K562 (cell line): ENCODE results near the gene CYP11A1. TPM values are rescaled to one million over a fixed set of nuclear protein-coding genes. Genes with fewer than 3 reads are reported as not detected.

Experiments
- EZH2 ChIP-seq: IDR thresholded peaks from 2 replicates; pipeline ENCODE4 v1.6.1; 2012; ENCODE audit warnings: low read depth, mild to moderate bottlenecking, inconsistent platforms, low read length, borderline replicate concordance
- MTF1 ChIP-seq: fragments of 250-450 bp; sonication (Bioruptor Pico); IDR thresholded peaks from 2 replicates; pipeline ENCODE4 v1.9.0; 2021; ENCODE audit warnings: moderate library complexity, mild to moderate bottlenecking, inconsistent platforms, borderline replicate concordance
- NCOA4 ChIP-seq: fragments of 450-650 bp; IDR thresholded peaks from 2 replicates; pipeline ENCODE4 v1.6.1; 2018; ENCODE audit warnings: mild to moderate bottlenecking; ENCODE audit not compliant: partially characterized antibody
- NCOR1 ChIP-seq: fragments of 450-650 bp; IDR thresholded peaks from 2 replicates; pipeline ENCODE4 v1.6.1; 2016; ENCODE audit warnings: mild to moderate bottlenecking, moderate library complexity
- SFPQ ChIP-seq: fragments of 200-400 bp; formaldehyde crosslinking; IDR thresholded peaks from 2 replicates; pipeline ENCODE4 v1.6.1; 2017; ENCODE audit warnings: mild to moderate bottlenecking, low read depth, low read length, moderate library complexity
- SIN3A ChIP-seq, 2 experiments: fragments of 150-350 bp in 1 of 2; IDR thresholded peaks; 2 replicates each; pipeline ENCODE4 v1.6.1; 2011 to 2016; ENCODE audit warnings: borderline replicate concordance in 2 of 2, low read depth in 2 of 2, low read length in 2 of 2, mild to moderate bottlenecking in 2 of 2, moderate library complexity in 2 of 2; ENCODE audit not compliant: control insufficient read depth in 1 of 2
- SMAD4 ChIP-seq: fragments of 250-450 bp; sonication (Bioruptor Pico); conservative IDR thresholded peaks from 2 replicates; pipeline ENCODE4 v1.8.0; 2021; ENCODE audit warnings: inconsistent platforms, mild to moderate bottlenecking, moderate library complexity
- SRF ChIP-seq, 2 experiments: fragments of 250-450, 450-650 bp in 1 of 2; sonication (Bioruptor Pico) in 1 of 2; sonication (generic) in 1 of 2; formaldehyde crosslinking; IDR thresholded peaks; 2 replicates each; pipeline versions ENCODE4 v1.5.0 to v1.5.1; 2020 to 2022; ENCODE audit warnings: mild to moderate bottlenecking in 1 of 2, missing genetic modification reagents in 1 of 2
- STAT6 ChIP-seq: sonication (generic); formaldehyde crosslinking; IDR thresholded peaks from 2 replicates; pipeline ENCODE4 v1.8.1; 2023; ENCODE audit warnings: mild to moderate bottlenecking, missing genetic modification reagents
- TAL1 ChIP-seq: fragments of 450-650 bp; IDR thresholded peaks from 2 replicates; pipeline ENCODE4 v1.6.1; 2016; ENCODE audit warnings: mild to moderate bottlenecking
- TEAD1 ChIP-seq, 2 experiments: fragments of 450-650 bp in 1 of 2; sonication (generic) in 1 of 2; formaldehyde crosslinking; IDR thresholded peaks; 2 replicates each; pipeline versions ENCODE4 v1.4.0 to v1.8.0; 2020 to 2022; ENCODE audit warnings: mild to moderate bottlenecking in 2 of 2, missing genetic modification reagents in 1 of 2
- TFAM ChIP-seq: fragments of 250-450 bp; sonication (Bioruptor Pico); conservative IDR thresholded peaks from 2 replicates; pipeline ENCODE4 v1.5.0; 2021; ENCODE audit warnings: mild to moderate bottlenecking, moderate library complexity
- YY1 ChIP-seq, 3 experiments: IDR thresholded peaks; 2 replicates each; pipeline ENCODE4 v1.6.1; 2011; ENCODE audit warnings: low read length in 2 of 3, mild to moderate bottlenecking in 2 of 3, moderate library complexity in 2 of 3, borderline replicate concordance in 1 of 3, control low read depth in 1 of 3, low read depth in 1 of 3; ENCODE audit not compliant: insufficient read depth in 3 of 3, insufficient replicate concordance in 2 of 3, control insufficient read depth in 1 of 3, insufficient read length in 1 of 3; ENCODE audit errors: extremely low read depth in 1 of 3
- ZNF224 ChIP-seq: sonication (generic); formaldehyde crosslinking; IDR thresholded peaks from 2 replicates; pipeline ENCODE4 v1.8.0; 2022; ENCODE audit warnings: mild to moderate bottlenecking, missing genetic modification reagents
- ZNF592 ChIP-seq: fragments of 450-650 bp; IDR thresholded peaks from 2 replicates; pipeline ENCODE4 v1.6.1; 2017; ENCODE audit warnings: antibody characterized with exemption, mild to moderate bottlenecking
- polyA plus RNA-seq, 8 experiments: library from polyadenylated mRNA; depleted of rRNA in 4 of 8; stranded (reverse) in 5 of 8; unstranded in 3 of 8; fragments of >200 nt; fragmentation: Nextera tagmentation in 2 of 8; fragmentation: Illumina TruSeq in 1 of 8; extraction: Ambion mirVana in 2 of 8; extraction: Trizol in 1 of 8; gene quantifications; 2 replicates each; pipeline versions ENCODE4 v1.2.1 to v1.2.3, GENCODE V29; 2011 to 2014; ENCODE audit warnings: inconsistent platforms in 1 of 8, missing spikeins in 1 of 8
- total RNA-seq, 7 experiments: library from RNA; depleted of rRNA in 6 of 7; stranded (reverse); fragments of >200 nt in 6 of 7; fragmentation: Illumina TruSeq in 2 of 7; extraction: Trizol in 2 of 7; gene quantifications; 2 replicates each; pipeline versions ENCODE4 v1.2.1 to v1.2.3, GENCODE V29; 2011 to 2021; ENCODE audit warnings: low replicate concordance in 1 of 7

The CYP11A1 gene
- total and polyA plus RNA-seq, 9 of the 15 experiments (the other 6 are each of a cell fraction or from before 2014, with no cell fraction given) = 0.06 to 0.24 (median 0.10) TPM; not detected in 4

GRCh38 chr15:74291101-74292071, 76.1 kb downstream of the CYP11A1 start (continued):
- no peak for TF ChIP-seq MTF1 (CRISPR knock-in tag)
- TF ChIP-seq SFPQ = no peak
- TF ChIP-seq ZNF592 = no peak
- TF ChIP-seq TFAM = no peak
- TF ChIP-seq SIN3A (IDR thresholded peaks at IDR 0.05; ENCODE audit: borderline replicate concordance in 2 of 2, control insufficient read depth in 1 of 2, low read depth in 2 of 2, low read length in 2 of 2) = peak; percentile 65 to 90; a peak in 2 of 4 replicates
- TF ChIP-seq EZH2 = no peak
- TF ChIP-seq SRF (CRISPR knock-in tag; IDR thresholded peaks at IDR 0.05) = peak in 1 of 2 experiments; percentile 75; a peak in 2 of 4 replicates
- TF ChIP-seq NCOA4 = no peak
- peak; percentile 49; the same call in 1 of the 2 replicates for TF ChIP-seq NCOR1
- TF ChIP-seq YY1 (IDR thresholded peaks at IDR 0.05; ENCODE audit: borderline replicate concordance in 1 of 3, control insufficient read depth in 1 of 3, extremely low read depth in 1 of 3, insufficient read depth in 3 of 3, insufficient read length in 1 of 3, insufficient replicate concordance in 2 of 3, low read depth in 1 of 3, low read length in 2 of 3) = peak in 2 of 3 experiments; percentile 12 to 27
- peak in 1 of 2 experiments; percentile 83; a peak in 1 of 4 replicates for TF ChIP-seq TEAD1 (CRISPR knock-in tag; IDR thresholded peaks at IDR 0.05)
- TF ChIP-seq SMAD4 (CRISPR knock-in tag) = peak; percentile 93
- TF ChIP-seq ZNF224 = no peak
- TF ChIP-seq STAT6 (CRISPR knock-in tag) = no peak
- TF ChIP-seq TAL1 = peak; percentile 34; the same call in 1 of the 2 replicates
